Neural cell (in vitro differentiated cells): ENCODE measurements around the gene ZP2. TPM values are rescaled to one million over a fixed set of nuclear protein-coding genes. Genes with fewer than 3 reads are reported as not detected.

Experiments
- H2AFZ ChIP-seq: fragments of 200-600, 300-800 bp; sonication (generic), shearing (Covaris generic); 2 replicates; pipeline ENCODE4 v1.6.0; 2014; ENCODE audit warnings: low read depth, mild to moderate bottlenecking, antibody characterized with exemption, low read length, moderate library complexity
- H3F3A ChIP-seq: fragments of 200-600 bp; shearing (Covaris generic); 2 replicates; pipeline ENCODE4 v1.6.1; 2016; ENCODE audit warnings: mild to moderate bottlenecking, moderate library complexity, mixed read lengths, antibody characterized with exemption, low read length; ENCODE audit not compliant: insufficient read depth, poor library complexity, severe bottlenecking
- H3K27ac ChIP-seq: fragments of 200-600, 300-800 bp; sonication (generic), shearing (Covaris generic); 2 replicates; pipeline ENCODE4 v1.5.1; 2014; ENCODE audit warnings: mild to moderate bottlenecking, low read length, moderate library complexity
- H3K27me3 ChIP-seq: fragments of 300-800, 200-600 bp; sonication (generic), shearing (Covaris generic); 2 replicates; pipeline ENCODE4 v1.6.0; 2014; ENCODE audit warnings: mild to moderate bottlenecking, low read depth, low read length, moderate library complexity; ENCODE audit not compliant: insufficient read depth
- H3K36me3 ChIP-seq: fragments of 300-800, 200-600 bp; sonication (generic), shearing (Covaris generic); 2 replicates; pipeline ENCODE4 v1.5.1; 2014; ENCODE audit warnings: mild to moderate bottlenecking, antibody characterized with exemption, low read length, moderate library complexity; ENCODE audit not compliant: insufficient read depth
- H3K4me2 ChIP-seq: fragments of 300-800, 200-600 bp; sonication (generic), shearing (Covaris generic); 2 replicates; pipeline ENCODE4 v1.6.0; 2014; ENCODE audit warnings: mild to moderate bottlenecking, low read length
- H3K4me3 ChIP-seq: fragments of 300-800, 200-600 bp; sonication (generic), shearing (Covaris generic); 2 replicates; pipeline ENCODE4 v1.5.1; 2014; ENCODE audit warnings: mild to moderate bottlenecking, low read length, moderate library complexity
- H3K79me2 ChIP-seq: fragments of 200-600 bp; shearing (Covaris generic); replicated peaks from 2 replicates; pipeline ENCODE4 v1.6.0; 2014; ENCODE audit warnings: mild to moderate bottlenecking, low read length, moderate library complexity; ENCODE audit not compliant: insufficient read depth
- H3K9ac ChIP-seq: fragments of 300-800, 200-600 bp; sonication (generic), shearing (Covaris generic); 2 replicates; pipeline ENCODE4 v1.6.1; 2016; ENCODE audit warnings: mild to moderate bottlenecking, low read length, mixed read lengths
- H3K9me2 ChIP-seq: fragments of 200-600 bp; shearing (Covaris generic); 2 replicates; pipeline ENCODE4 v1.6.1; 2016; ENCODE audit warnings: mild to moderate bottlenecking, low read length, mixed read lengths; ENCODE audit not compliant: insufficient read depth
- H3K9me3 ChIP-seq: fragments of 200-600, 300-800 bp; sonication (generic), shearing (Covaris generic); 2 replicates; pipeline ENCODE4 v1.6.1; 2016; ENCODE audit warnings: mild to moderate bottlenecking, mixed run types, low read length, moderate library complexity, mixed read lengths
- H4K20me1 ChIP-seq: fragments of 200-600 bp; shearing (Covaris generic); 2 replicates; pipeline ENCODE4 v1.6.1; 2016; ENCODE audit warnings: mild to moderate bottlenecking, mixed run types; ENCODE audit not compliant: insufficient read depth
- EP300 ChIP-seq: fragments of 450-650 bp; conservative IDR thresholded peaks from 2 replicates; pipeline ENCODE4 v1.6.1; 2014; ENCODE audit warnings: antibody characterized with exemption, mild to moderate bottlenecking, moderate library complexity; ENCODE audit not compliant: poor library complexity, severe bottlenecking
- EZH2 ChIP-seq: fragments of 200-600, 300-800 bp; shearing (Covaris generic), sonication (generic); IDR thresholded peaks from 2 replicates; pipeline ENCODE4 v1.6.1; 2014; ENCODE audit warnings: antibody characterized with exemption, low read length, borderline replicate concordance, mild to moderate bottlenecking; ENCODE audit not compliant: insufficient read depth, poor library complexity, severe bottlenecking
- MXI1 ChIP-seq: fragments of 450-650 bp; conservative IDR thresholded peaks from 2 replicates; pipeline ENCODE4 v1.6.1; 2014; ENCODE audit warnings: antibody characterized with exemption, mild to moderate bottlenecking; ENCODE audit not compliant: poor library complexity, severe bottlenecking
- POLR2AphosphoS5 ChIP-seq: IDR thresholded peaks from 2 replicates; pipeline ENCODE4 v1.6.1; 2012
- RAD21 ChIP-seq: fragments of 450-650 bp; conservative IDR thresholded peaks from 2 replicates; pipeline ENCODE4 v1.6.1; 2014; ENCODE audit warnings: antibody characterized with exemption, mild to moderate bottlenecking, moderate library complexity
- SMC3 ChIP-seq: fragments of 450-650 bp; conservative IDR thresholded peaks from 2 replicates; pipeline ENCODE4 v1.6.1; 2014; ENCODE audit warnings: antibody characterized with exemption, mild to moderate bottlenecking, moderate library complexity; ENCODE audit not compliant: poor library complexity
- TAF1 ChIP-seq: IDR thresholded peaks from 2 replicates; pipeline ENCODE4 v1.6.1; 2012; ENCODE audit warnings: low read depth
- polyA plus RNA-seq: library from polyadenylated mRNA; depleted of rRNA; stranded (reverse); fragments of >200 nt; gene quantifications from 2 replicates; pipeline ENCODE4 v1.2.3, GENCODE V29; 2014
- TF ChIP-seq, protein P1 (sequence below): fragments of 450-650 bp; IDR thresholded peaks from 2 replicates; pipeline ENCODE4 v1.5.1; 2014; ENCODE audit warnings: antibody characterized with exemption, mild to moderate bottlenecking, moderate library complexity; ENCODE audit not compliant: poor library complexity, severe bottlenecking
- TF ChIP-seq, protein P2 (sequence below): IDR thresholded peaks from 2 replicates; pipeline ENCODE4 v1.6.1; 2012; ENCODE audit warnings: borderline replicate concordance

Gene ZP2
- polyA plus RNA-seq, 1 donor from 2014 or later: not detected

GRCh38 chr16:21179126-21179982 lies 32.0 kb downstream of the ZP2 start:
- Histone ChIP-seq H3K4me3 (no peak overlapping the region), H3K36me3 (no peaks in the 10 kb centered on the region), H3K9me3 (peaks cover 7% of the 10 kb centered on the region), H3K27ac (no peak overlapping the region), H3K4me2 (no peak overlapping the region), H3K79me2 (no peaks in the 10 kb centered on the region), H3K9me2 (no peaks in the 10 kb centered on the region), H3F3A (no peaks in the 10 kb centered on the region), H3K27me3 (no peaks in the 10 kb centered on the region), H2AFZ (no peak overlapping the region), H4K20me1 (no peaks in the 10 kb centered on the region), H3K9ac (no peak overlapping the region)
- TF ChIP-seq, protein P1, sequence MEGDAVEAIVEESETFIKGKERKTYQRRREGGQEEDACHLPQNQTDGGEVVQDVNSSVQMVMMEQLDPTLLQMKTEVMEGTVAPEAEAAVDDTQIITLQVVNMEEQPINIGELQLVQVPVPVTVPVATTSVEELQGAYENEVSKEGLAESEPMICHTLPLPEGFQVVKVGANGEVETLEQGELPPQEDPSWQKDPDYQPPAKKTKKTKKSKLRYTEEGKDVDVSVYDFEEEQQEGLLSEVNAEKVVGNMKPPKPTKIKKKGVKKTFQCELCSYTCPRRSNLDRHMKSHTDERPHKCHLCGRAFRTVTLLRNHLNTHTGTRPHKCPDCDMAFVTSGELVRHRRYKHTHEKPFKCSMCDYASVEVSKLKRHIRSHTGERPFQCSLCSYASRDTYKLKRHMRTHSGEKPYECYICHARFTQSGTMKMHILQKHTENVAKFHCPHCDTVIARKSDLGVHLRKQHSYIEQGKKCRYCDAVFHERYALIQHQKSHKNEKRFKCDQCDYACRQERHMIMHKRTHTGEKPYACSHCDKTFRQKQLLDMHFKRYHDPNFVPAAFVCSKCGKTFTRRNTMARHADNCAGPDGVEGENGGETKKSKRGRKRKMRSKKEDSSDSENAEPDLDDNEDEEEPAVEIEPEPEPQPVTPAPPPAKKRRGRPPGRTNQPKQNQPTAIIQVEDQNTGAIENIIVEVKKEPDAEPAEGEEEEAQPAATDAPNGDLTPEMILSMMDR: no peak
- TF ChIP-seq, protein P2, sequence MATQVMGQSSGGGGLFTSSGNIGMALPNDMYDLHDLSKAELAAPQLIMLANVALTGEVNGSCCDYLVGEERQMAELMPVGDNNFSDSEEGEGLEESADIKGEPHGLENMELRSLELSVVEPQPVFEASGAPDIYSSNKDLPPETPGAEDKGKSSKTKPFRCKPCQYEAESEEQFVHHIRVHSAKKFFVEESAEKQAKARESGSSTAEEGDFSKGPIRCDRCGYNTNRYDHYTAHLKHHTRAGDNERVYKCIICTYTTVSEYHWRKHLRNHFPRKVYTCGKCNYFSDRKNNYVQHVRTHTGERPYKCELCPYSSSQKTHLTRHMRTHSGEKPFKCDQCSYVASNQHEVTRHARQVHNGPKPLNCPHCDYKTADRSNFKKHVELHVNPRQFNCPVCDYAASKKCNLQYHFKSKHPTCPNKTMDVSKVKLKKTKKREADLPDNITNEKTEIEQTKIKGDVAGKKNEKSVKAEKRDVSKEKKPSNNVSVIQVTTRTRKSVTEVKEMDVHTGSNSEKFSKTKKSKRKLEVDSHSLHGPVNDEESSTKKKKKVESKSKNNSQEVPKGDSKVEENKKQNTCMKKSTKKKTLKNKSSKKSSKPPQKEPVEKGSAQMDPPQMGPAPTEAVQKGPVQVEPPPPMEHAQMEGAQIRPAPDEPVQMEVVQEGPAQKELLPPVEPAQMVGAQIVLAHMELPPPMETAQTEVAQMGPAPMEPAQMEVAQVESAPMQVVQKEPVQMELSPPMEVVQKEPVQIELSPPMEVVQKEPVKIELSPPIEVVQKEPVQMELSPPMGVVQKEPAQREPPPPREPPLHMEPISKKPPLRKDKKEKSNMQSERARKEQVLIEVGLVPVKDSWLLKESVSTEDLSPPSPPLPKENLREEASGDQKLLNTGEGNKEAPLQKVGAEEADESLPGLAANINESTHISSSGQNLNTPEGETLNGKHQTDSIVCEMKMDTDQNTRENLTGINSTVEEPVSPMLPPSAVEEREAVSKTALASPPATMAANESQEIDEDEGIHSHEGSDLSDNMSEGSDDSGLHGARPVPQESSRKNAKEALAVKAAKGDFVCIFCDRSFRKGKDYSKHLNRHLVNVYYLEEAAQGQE: no peak
- no peak for TF ChIP-seq POLR2AphosphoS5
- TF ChIP-seq RAD21: no peak
- TF ChIP-seq EP300: no peak
- no peak for TF ChIP-seq TAF1
- no peak for TF ChIP-seq MXI1
- no peak for TF ChIP-seq EZH2
- TF ChIP-seq SMC3: no peak

DNA sequence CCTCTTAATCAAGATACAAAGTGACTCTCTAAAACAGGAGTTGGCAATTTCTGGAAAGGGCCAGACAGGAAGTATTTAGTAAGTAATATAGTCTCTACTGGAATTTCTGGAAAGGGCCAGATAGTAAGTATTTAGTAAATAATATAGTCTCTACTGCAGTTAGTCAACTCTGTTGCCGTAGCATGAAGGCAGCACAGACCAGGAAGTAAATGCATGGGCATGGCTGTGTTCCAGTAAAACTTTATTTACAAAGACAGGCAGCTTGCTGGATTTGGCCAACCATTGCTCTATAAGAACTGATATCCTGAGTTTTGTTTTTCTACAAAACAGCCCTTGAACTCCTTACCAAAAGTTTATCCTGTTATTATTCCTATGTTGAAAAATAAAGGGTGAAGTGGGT lies 36.0 kb downstream of the ZP2 start:
- H2AFZ ChIP-seq: no peak overlapping the region
- H3K9me3 ChIP-seq: no peaks in the 10 kb centered on the region
- no peaks in the 10 kb centered on the region for H3K79me2 ChIP-seq
- no peaks in the 10 kb centered on the region for H3K27me3 ChIP-seq
- H3K4me3 ChIP-seq: no peak overlapping the region
- TF ChIP-seq RAD21: no peak
- TF ChIP-seq EZH2: no peak
- TF ChIP-seq, protein P1: no peak
- TF ChIP-seq EP300: no peak
- no peak for TF ChIP-seq POLR2AphosphoS5
- TF ChIP-seq SMC3: no peak
- TF ChIP-seq, protein P2: no peak
- TF ChIP-seq TAF1: no peak
- TF ChIP-seq MXI1: no peak
- no peaks in the 10 kb centered on the region for H3K36me3 ChIP-seq
- H3F3A ChIP-seq: no peaks in the 10 kb centered on the region
- H3K27ac ChIP-seq: no peak overlapping the region
- H3K4me2 ChIP-seq: no peak overlapping the region
- no peak overlapping the region for H3K9ac ChIP-seq
- H3K9me2 ChIP-seq: no peaks in the 10 kb centered on the region
- H4K20me1 ChIP-seq: no peaks in the 10 kb centered on the region
